PFSK-1 (cell line): ENCODE data around the gene BCAS4.

Experiments used
- FOXP2 ChIP-seq: optimal IDR thresholded peaks from 2 replicates; pipeline ENCODE3; 2011; ENCODE audit warnings: borderline replicate concordance, control low read depth, inconsistent platforms; ENCODE audit not compliant: insufficient read depth; ENCODE audit errors: extremely low read length, extremely low read depth
- POLR2AphosphoS5 ChIP-seq: IDR thresholded peaks from 2 replicates; pipeline ENCODE4 v1.6.1; 2012; ENCODE audit warnings: low read depth, mild to moderate bottlenecking, control low read depth, low read length, moderate library complexity
- SIN3A ChIP-seq: IDR thresholded peaks from 2 replicates; pipeline ENCODE4 v1.6.1; 2012; ENCODE audit warnings: mild to moderate bottlenecking, low read length, moderate library complexity, borderline replicate concordance; ENCODE audit not compliant: insufficient read depth
- TAF1 ChIP-seq: IDR thresholded peaks from 2 replicates; pipeline ENCODE4 v1.6.1; 2012; ENCODE audit warnings: low read length, control low read depth, borderline replicate concordance; ENCODE audit not compliant: insufficient read depth
- TF ChIP-seq, protein P1 (sequence below), 2 experiments: IDR thresholded peaks; 2 replicates each; pipeline versions ENCODE4 v1.6.1 to v1.8.0; 2011 to 2012; ENCODE audit warnings: low read depth in 2 of 2, low read length in 2 of 2, control low read depth in 1 of 2, inconsistent platforms in 1 of 2, mild to moderate bottlenecking in 1 of 2, moderate library complexity in 1 of 2; ENCODE audit not compliant: insufficient read depth in 1 of 2

DNA sequence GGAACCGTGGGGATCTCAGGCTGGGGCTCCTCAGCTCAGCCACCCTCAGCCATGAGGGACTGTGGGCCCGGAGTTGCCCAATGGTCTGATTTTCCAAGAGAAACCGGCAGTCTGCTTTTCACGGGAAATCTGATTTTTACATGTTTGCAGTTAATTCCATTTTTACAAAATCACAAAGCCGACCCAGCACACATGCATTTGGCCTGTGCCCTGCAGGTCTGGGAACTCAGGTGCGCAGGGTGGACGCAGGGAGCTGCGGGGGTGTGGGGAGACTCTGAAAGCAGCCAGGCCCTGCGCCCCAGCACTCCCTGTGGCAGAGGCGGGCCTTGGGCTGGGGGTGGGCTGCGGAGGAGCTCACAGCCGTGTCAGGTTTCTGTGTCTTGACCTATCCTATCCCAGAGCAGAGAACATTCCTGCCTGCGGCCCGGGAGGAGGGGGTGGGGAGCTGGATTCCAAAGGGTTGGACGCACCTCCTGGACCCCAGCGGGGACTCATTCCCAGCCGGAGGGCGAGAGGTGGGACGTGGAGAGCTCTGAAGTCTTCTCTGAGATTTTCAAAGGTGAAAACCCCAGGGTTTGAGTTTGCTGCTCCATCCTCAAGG lies 75.8 kb downstream of the BCAS4 start:
- TF ChIP-seq, protein P1, sequence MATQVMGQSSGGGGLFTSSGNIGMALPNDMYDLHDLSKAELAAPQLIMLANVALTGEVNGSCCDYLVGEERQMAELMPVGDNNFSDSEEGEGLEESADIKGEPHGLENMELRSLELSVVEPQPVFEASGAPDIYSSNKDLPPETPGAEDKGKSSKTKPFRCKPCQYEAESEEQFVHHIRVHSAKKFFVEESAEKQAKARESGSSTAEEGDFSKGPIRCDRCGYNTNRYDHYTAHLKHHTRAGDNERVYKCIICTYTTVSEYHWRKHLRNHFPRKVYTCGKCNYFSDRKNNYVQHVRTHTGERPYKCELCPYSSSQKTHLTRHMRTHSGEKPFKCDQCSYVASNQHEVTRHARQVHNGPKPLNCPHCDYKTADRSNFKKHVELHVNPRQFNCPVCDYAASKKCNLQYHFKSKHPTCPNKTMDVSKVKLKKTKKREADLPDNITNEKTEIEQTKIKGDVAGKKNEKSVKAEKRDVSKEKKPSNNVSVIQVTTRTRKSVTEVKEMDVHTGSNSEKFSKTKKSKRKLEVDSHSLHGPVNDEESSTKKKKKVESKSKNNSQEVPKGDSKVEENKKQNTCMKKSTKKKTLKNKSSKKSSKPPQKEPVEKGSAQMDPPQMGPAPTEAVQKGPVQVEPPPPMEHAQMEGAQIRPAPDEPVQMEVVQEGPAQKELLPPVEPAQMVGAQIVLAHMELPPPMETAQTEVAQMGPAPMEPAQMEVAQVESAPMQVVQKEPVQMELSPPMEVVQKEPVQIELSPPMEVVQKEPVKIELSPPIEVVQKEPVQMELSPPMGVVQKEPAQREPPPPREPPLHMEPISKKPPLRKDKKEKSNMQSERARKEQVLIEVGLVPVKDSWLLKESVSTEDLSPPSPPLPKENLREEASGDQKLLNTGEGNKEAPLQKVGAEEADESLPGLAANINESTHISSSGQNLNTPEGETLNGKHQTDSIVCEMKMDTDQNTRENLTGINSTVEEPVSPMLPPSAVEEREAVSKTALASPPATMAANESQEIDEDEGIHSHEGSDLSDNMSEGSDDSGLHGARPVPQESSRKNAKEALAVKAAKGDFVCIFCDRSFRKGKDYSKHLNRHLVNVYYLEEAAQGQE (IDR thresholded peaks at IDR 0.05; ENCODE audit: insufficient read depth in 1 of 2, low read depth in 2 of 2, low read length in 2 of 2): no peak
- TF ChIP-seq POLR2AphosphoS5: no peak
- no peak for TF ChIP-seq TAF1
- no peak for TF ChIP-seq FOXP2
- no peak for TF ChIP-seq SIN3A
